ENCODE results near the gene PAQR5.

GRCh38 chr15:69395991-69396390 is 97.3 kb downstream of the PAQR5 start:
- TF ChIP-seq POLR2A (IDR thresholded peaks at IDR 0.05; ENCODE audit: low read depth, low read length) (no peak), TAF1 (IDR thresholded peaks at IDR 0.05; ENCODE audit: borderline replicate concordance, low read depth, low read length) (no peak)
